Measurements from ENCODE around the gene CPA1. TPM values are rescaled to one million over a fixed set of nuclear protein-coding genes. Genes with fewer than 3 reads are reported as not detected.

The CPA1 gene
- total and polyA plus RNA-seq, 9 of the 15 experiments (the other 6 are each of a cell fraction or from before 2014, with no cell fraction given), result 6.5 TPM; not detected in 8

- TF ChIP-seq VEZF1 (CRISPR knock-in tag; IDR thresholded peaks at IDR 0.05) (no peak), ZNF583 (CRISPR knock-in tag; IDR thresholded peaks at IDR 0.05) (no peak), ETS1 (conservative IDR thresholded peaks at IDR 0.05; ENCODE audit: control insufficient read depth, low read depth, low read length) (no peak), RB1 (IDR thresholded peaks at IDR 0.05; ENCODE audit: low read depth) (no peak), ZNF561 (CRISPR knock-in tag; conservative IDR thresholded peaks at IDR 0.05) (no peak), JUND (IDR thresholded peaks at IDR 0.05; ENCODE audit: borderline replicate concordance, low read depth, low read length) (no peak), JUND (tag; IDR thresholded peaks at IDR 0.05; ENCODE audit: borderline replicate concordance, low read depth, low read length) (no peak), MEIS2 (IDR thresholded peaks at IDR 0.05; ENCODE audit: partially characterized antibody) (no peak), SAFB (IDR thresholded peaks at IDR 0.05; ENCODE audit: borderline replicate concordance, low read depth, low read length) (no peak)
Measured at GRCh38 chr7:130362251-130362816, 18.0 kb upstream of the CPA1 start (continued).

Measured in K562 (cell line).